Mucosa of stomach (tissue), 1 donor: ENCODE measurements around the gene MYO9B.

ENCODE experiments used
- H3K27me3 ChIP-seq: one replicate; pipeline ENCODE4 v1.7.0; 2013; ENCODE audit warnings: mild to moderate bottlenecking, low read length; ENCODE audit not compliant: control insufficient read depth, insufficient read depth
- H3K36me3 ChIP-seq: one replicate; pipeline ENCODE4 v1.7.0; 2013; ENCODE audit warnings: low read length; ENCODE audit not compliant: control insufficient read depth, insufficient read depth
- H3K4me1 ChIP-seq: one replicate; pipeline ENCODE4 v1.7.0; 2013; ENCODE audit warnings: mild to moderate bottlenecking, low read length; ENCODE audit not compliant: control insufficient read depth, insufficient read depth
- H3K4me3 ChIP-seq: one replicate; pipeline ENCODE4 v1.7.0; 2013; ENCODE audit warnings: low read length
- H3K9ac ChIP-seq: one replicate; pipeline ENCODE4 v1.7.0; 2013; ENCODE audit warnings: mild to moderate bottlenecking, low read length, moderate library complexity
- H3K9me3 ChIP-seq: one replicate; pipeline ENCODE4 v1.7.0; 2013; ENCODE audit warnings: mild to moderate bottlenecking, low read length, moderate library complexity; ENCODE audit not compliant: control insufficient read depth
- donor health status: Pancreatic carcinoma.

The MYO9B gene

DNA sequence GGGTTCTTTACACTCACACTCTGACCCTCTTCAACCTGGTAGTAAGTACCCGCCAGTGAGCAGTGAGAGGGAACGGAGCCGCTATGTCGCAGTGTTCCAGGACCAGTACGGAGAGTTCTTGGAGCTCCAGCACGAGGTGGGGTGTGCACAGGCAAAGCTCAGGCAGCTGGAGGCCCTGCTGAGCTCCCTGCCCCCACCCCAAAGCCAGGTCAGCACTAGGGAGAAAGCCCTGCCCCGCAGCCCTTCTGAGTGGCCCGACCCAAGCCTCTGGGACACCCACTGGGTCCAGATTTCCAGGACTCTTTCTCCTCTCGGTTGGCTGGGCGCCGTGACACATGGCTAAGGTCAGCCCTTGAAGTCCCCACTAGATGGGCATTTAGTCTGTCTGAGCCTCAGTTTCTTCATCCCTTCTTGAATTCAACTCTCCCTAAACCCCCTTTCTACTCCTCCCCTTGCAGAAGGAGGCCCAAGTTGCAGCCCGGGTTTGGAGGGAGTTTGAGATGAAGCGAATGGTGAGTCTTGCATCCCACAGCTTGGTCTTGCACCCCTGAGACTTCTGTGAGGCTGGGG, 152.3 kb downstream of the MYO9B start:
- H3K9me3 ChIP-seq: no peaks in the 10 kb centered on the region
- no peak overlapping the region for H3K9ac ChIP-seq
- H3K36me3 ChIP-seq: peaks cover 13% of the 10 kb centered on the region
- H3K27me3 ChIP-seq: no peaks in the 10 kb centered on the region
- no peak overlapping the region for H3K4me3 ChIP-seq
- H3K4me1 ChIP-seq: peaks cover 5% of the 10 kb centered on the region

DNA sequence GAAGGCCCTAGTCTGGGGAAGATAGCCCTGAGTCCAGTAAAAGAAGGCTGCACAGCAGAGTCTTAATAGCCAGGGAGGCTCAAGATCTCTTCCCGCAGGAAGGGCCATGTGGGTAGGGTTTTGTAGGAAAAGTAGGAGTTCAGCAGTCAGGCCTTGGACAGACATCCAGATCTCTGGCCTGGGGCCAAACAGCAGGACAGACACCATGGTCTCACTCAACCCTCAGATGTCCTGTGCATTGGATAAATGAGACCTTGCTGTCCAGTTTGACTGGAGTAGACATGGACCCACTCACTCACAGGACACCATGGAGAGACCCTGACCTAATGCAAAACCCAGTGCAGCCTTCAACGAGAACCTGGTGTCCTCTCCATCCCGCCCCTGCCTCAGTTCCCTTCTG, 154.3 kb downstream of the MYO9B start:
- H3K4me1 ChIP-seq: peaks cover 7% of the 10 kb centered on the region
- H3K9me3 ChIP-seq: no peaks in the 10 kb centered on the region
- H3K4me3 ChIP-seq: no peak overlapping the region
- no peaks in the 10 kb centered on the region for H3K27me3 ChIP-seq
- H3K36me3 ChIP-seq: peaks cover 13% of the 10 kb centered on the region
- H3K9ac ChIP-seq: no peak overlapping the region

DNA sequence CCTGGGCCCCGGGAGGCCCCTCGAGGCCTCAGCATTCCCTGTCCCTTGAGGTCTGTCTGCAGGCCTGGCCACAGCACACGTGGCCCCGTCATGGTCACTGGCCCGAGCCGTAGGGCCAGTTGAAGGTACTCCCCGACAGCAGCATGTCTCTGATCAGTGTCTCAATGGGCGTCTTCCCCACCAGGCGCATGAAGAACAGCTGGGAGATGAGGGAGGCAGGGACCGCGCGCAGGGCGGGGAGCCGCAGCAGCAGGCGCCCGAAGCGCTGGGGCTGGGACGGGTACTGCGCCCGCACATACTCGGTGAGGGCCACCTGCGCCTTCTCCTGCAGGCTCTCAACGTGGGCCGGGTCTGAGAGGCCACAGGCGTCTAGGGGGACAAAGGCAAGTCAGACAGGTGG, 156.7 kb downstream of the MYO9B start:
- H3K4me3 ChIP-seq: no peak overlapping the region
- H3K27me3 ChIP-seq: no peaks in the 10 kb centered on the region
- H3K36me3 ChIP-seq: peaks cover 13% of the 10 kb centered on the region
- peaks cover 24% of the 10 kb centered on the region for H3K4me1 ChIP-seq
- no peaks in the 10 kb centered on the region for H3K9me3 ChIP-seq
- no peak overlapping the region for H3K9ac ChIP-seq

DNA sequence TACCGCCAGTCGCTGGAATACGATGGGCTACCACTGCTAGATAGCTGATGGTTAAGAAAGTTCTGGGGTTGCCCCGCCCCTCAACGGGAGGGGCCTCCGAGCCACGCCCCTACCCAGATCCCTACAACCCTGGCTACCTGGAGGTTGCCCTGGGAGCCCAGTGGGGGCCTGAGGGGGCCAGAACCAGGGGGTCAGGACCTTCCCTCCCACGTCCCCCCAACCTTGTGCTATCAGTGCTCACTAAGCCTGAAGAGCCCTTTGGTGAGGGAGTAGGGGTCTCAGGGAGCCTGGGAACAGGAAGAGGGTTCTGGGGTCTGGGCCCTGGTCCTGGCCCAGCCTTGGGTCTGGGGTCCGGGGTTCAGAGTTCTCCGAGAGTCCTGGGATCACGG, 159.3 kb downstream of the MYO9B start:
- Histone ChIP-seq H3K4me1 (peaks cover 38% of the 10 kb centered on the region), H3K4me3 (peak overlapping the region; percentile 56), H3K27me3 (no peaks in the 10 kb centered on the region), H3K36me3 (peaks cover 20% of the 10 kb centered on the region), H3K9ac (peak overlapping the region; percentile 43), H3K9me3 (no peaks in the 10 kb centered on the region)

DNA sequence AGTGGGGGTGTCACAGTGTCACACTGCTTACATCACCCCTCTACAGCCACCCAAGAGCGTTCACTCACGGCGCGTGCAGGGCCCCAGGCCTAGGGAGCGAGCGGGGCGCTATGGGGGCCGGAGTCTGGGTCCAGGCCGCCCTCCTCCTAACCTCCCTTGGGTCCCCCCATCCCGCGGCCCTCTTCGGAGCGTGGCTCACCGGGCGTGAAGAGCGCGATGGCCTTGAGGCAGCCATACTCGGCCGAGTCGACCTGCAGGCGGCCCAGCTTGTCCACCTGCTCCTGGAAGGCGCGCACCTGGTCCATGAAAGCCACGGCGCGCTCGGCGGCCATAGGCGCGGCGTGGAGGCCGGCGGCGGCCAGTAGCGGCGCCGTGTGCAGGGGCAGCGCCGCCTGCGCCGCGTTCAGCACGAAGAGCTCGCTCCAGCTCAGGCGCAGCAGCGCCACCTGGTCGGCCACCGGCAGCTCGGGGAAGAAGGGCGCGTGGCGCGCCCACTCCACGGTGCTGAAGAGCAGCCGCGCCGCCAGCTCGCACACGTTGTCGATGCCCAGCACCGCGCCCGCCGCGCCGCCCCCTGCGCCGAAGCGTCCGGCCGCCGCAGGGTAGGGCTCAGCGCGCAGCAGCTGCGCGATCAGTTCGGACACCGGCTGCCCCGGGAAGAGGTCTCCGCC, 159.9 kb downstream of the MYO9B start:
- Histone ChIP-seq H3K36me3 (peaks cover 22% of the 10 kb centered on the region), H3K9ac (peak overlapping the region; percentile 43)

DNA sequence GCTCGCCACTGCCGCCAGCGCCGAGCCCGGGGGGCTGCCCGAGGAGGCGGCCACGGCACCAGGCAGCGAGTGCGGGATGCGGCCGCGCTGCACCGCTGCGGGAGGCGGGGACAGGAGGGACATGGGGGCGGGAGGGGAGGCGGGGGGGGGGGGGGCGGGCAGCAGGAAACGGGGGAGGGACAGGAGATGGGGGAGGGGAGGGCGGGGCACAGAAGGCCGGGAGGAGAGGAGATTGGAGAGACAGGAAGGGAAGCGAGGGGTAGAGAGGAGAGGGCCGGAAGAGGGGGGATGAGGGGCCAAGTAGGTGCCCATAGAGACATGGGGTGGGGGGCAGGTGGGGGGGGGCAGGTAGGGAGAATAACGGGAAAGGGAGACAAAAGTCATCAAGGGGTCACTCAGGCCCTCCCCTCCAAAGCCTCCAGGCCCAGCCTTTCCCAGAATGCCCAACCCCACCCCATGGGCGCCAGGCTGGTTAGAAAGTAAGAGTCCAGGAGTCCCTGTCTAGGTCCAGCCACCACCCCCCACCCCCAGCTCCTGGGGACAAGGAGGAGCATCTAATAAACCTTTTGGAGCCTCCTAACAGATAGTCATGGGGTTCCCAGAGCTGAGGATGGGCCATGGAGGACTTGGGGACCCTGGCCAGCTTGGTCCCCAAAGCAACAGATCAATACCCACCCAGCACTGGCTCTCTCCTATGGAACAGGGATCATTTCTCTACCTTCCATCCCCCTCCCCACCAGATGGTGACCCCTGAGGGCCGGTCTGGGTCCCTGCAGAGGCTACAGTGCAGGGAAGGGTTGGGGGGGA, 160.6 kb downstream of the MYO9B start:
- Histone ChIP-seq H3K36me3 (peaks cover 22% of the 10 kb centered on the region), H3K9ac (peak overlapping the region; percentile 53)

More for the DNA sequence above, 159.9 kb downstream of the MYO9B start:
- H3K27me3 ChIP-seq: no peaks in the 10 kb centered on the region
- no peaks in the 10 kb centered on the region for H3K9me3 ChIP-seq
- peak overlapping the region; percentile 56 for H3K4me3 ChIP-seq
- H3K4me1 ChIP-seq: peaks cover 42% of the 10 kb centered on the region

DNA sequence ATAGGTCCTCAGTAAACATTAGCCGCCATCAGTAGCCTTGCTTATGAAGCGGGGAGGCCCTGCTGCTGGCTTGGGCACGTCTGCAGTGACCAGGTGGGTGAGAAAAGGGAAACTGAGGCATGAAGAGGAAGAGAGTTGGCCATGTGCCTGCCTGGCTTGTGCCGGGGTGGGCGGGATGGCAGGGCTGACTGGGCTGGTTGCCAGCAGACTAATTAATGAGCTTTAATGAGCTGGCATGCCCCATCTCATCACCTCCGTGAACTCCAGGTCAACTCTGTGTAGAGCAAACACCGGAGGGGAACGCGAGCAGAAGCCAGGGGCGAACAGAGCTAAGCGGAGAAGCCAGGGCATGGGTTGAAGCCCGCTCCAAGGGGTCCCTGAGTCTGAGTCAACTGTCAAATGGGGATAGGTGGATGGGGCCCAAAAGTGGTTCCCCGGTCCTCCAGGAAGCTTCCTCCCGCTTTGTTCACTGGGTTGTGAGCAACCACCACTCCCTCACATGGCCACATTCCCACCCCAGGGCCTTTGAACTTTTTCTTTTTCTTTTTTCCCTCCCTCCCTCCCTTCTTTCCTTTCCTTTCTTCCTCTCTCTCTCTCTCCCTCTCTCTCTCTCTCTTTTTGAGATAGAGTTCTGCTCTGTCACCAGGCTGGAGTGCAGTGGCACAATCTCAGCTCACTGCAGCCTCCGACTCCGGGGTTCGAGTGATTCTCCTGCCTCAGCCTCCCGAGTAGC, 161.4 kb downstream of the MYO9B start:
- Histone ChIP-seq H3K4me3 (no peak overlapping the region), H3K27me3 (no peaks in the 10 kb centered on the region), H3K9me3 (no peaks in the 10 kb centered on the region), H3K36me3 (peaks cover 18% of the 10 kb centered on the region), H3K4me1 (peaks cover 54% of the 10 kb centered on the region), H3K9ac (peak overlapping the region; percentile 53)

More for the DNA sequence above, 160.6 kb downstream of the MYO9B start:
- H3K4me3 ChIP-seq: no peak overlapping the region
- no peaks in the 10 kb centered on the region for H3K9me3 ChIP-seq
- H3K4me1 ChIP-seq: peaks cover 47% of the 10 kb centered on the region
- no peaks in the 10 kb centered on the region for H3K27me3 ChIP-seq

DNA sequence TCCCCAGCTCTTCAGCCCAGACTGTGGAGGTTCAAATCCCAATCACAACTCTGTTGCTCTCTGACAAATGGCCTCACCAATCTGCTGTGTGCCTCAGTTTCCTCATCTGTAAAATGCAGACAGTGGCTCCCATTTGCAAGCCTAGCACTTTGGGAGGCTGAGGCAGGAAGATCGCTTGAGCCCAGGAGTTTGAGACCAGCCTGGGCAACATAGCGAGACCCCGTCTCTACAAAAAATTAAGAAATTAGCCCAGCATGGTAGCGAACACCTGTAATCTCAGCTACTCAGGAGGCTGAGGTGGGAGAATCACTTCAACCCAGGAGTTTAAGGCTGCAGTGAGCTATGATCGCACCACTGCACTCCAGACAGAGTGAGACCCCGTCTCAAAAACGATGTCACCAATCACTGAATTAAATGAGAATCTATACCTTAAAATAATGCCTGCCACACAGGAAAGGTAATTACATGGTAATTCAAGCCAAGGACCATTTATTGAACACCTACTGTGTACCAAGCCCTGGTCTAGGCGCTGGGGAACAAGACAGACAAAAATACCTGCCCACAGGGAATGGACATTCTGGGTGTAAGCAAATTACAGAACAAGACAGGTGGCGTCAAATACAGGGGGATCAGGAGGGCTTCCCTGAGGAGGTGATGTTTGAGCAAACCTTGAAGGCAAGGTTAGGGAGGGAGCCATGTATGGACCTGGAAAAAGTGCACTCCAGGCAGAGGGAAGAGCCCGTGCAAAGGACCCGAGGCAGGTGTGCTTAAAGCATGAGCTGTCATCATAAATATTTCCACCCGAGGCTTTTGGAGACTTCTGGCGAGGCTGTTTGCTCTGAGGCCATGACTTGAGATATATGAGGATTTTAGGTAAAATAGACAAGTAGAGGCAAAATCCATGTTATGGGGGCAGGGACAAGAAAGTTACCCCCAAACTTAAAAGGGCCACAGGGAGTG, 162.4 kb downstream of the MYO9B start:
- Histone ChIP-seq H3K9ac (no peak overlapping the region), H3K9me3 (no peaks in the 10 kb centered on the region), H3K4me1 (peaks cover 63% of the 10 kb centered on the region), H3K4me3 (no peak overlapping the region), H3K36me3 (peaks cover 13% of the 10 kb centered on the region), H3K27me3 (no peaks in the 10 kb centered on the region)

DNA sequence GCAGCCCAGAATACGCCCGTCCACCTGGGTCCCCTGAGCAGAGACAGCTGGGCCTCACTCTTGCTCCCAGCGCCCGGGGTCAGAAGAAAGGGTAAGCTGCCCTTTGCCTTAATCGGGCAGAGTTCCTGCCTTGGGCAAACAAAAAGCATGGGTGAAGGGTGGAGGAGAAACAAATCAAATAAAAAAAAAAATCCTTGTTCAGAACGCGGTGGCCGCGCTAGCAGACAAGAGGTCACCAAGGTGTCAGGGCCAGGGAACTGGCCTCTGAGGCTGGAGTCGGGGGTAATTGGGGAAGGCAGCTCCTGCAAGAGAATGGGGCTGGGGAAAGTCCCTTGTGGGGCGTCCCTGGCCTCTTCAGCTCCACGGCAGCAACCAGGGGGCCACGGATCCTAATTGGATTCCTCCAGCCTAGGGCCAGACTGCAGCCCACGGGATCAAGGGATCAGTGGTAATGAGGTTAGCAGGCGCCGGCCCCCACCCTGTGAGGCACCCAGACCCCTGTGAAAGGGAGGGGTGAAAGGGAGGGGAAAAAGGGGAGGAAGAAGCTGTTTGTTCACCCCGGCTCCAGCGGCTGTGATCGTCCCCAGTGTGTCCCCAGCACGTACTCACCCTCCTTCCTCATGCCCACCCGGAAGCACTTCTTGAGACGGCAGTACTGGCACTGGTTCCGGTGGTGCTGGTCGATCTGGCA, 164.6 kb downstream of the MYO9B start:
- Histone ChIP-seq H3K4me3 (no peak overlapping the region), H3K27me3 (no peaks in the 10 kb centered on the region), H3K36me3 (peaks cover 13% of the 10 kb centered on the region), H3K4me1 (peaks cover 62% of the 10 kb centered on the region), H3K9me3 (no peaks in the 10 kb centered on the region), H3K9ac (peak overlapping the region; percentile 61)

DNA sequence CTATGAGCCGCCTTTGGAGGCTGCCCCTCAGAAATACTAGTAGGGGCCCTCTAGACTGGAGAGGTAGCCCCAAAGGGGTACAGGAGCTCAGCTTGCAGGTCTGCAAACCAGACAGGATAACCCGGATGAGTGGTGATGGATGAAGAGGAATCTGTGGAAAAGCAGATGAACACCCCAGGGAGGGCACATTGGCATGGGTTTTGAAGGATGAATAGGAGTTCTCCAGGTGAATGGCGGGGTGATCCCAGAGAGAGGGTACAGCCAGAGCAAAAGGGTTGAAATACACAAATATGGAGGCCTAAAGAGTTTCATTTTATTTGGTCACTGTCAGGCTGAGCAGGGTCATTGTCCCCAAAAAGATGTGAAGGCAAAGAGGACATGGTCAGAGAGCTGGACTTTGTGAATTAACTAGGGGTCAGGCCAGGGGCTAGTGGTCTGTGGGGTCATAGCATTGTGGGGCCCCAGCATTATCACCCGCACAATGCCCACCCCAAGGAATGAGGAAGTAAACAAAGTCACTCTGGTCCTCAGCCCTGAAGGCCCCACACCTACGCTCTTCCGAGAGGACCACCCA, 165.3 kb downstream of the MYO9B start:
- H3K27me3 ChIP-seq: no peaks in the 10 kb centered on the region
- peak overlapping the region; percentile 61 for H3K9ac ChIP-seq
- no peak overlapping the region for H3K4me3 ChIP-seq
- peaks cover 13% of the 10 kb centered on the region for H3K36me3 ChIP-seq
- no peaks in the 10 kb centered on the region for H3K9me3 ChIP-seq
- peaks cover 59% of the 10 kb centered on the region for H3K4me1 ChIP-seq
